Epithelial cell of prostate (primary cell): ENCODE data around the gene FRAT2.
A peak's percentile ranks its signal among the peaks of the same experiment; 100 is the strongest.
"Not testable (repeated sequence)": the region's sequence is repeated elsewhere in the genome, so short reads cannot be mapped to it uniquely, and the experiment has no call there.

Source experiments
- DNase-seq: peaks from one replicate; pipeline ENCODE4 v3.0.0-alpha.2; 2011; ENCODE audit warnings: low read depth, low spot score
- H3K27ac ChIP-seq: fragments of 450-650 bp; 2 replicates; pipeline ENCODE4 v1.5.1; 2017; ENCODE audit warnings: mild to moderate bottlenecking

Gene FRAT2

DNA sequence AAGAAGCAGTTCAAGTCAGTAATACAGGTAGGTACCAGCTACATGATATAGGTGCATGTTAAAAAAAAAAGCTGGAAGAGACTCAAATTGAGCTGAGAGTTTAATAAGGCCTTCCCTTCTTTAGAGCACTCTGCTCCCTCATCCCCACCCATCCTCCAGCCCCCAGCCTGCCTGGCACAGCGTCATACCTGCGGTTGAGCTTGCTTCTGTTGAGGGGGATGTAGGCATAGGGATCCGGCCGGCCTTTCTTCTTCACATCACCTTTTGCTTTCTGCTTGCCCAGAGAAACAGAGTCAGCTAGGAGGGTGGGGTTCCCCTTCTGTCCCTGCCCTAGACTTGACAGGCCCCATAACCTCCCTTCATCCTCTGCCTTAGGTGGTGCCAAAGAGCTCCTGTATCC is 23.8 kb upstream of the FRAT2 start:
- DNase-seq = no peak
- H3K27ac ChIP-seq = no peak overlapping the region

- H3K27ac ChIP-seq = no peak overlapping the region
- DNase-seq = no peak
These were observed 22.4 kb upstream of the FRAT2 start for GRCh38 chr10:97356918-97357317.

- H3K27ac ChIP-seq = no peak overlapping the region
- DNase-seq = no peak
These were observed 21.9 kb upstream of the FRAT2 start for GRCh38 chr10:97356318-97356914.

GRCh38 chr10:97355571-97355975 is 21.0 kb upstream of the FRAT2 start:
- no peak overlapping the region for H3K27ac ChIP-seq
- no peak for DNase-seq

DNA sequence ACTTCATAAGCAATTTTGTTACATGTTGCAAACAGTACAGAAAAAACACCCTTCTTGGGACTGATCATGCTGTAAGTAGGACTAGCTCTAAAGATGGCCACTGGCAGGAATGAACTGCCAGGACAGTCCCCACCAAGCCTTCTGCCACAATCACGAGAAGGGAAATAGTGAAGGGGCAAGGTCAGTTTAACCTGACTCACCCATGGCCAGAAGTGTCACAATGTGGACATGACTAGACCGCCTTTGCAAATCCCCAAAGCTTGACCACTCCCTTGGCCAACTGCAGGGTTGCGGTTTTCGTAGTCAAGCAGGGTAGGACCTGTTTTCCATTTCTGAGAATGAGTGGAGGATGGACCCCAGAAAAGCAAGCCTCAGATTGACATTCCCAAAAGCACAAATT is 19.4 kb upstream of the FRAT2 start:
- DNase-seq = no peak
- no peak overlapping the region for H3K27ac ChIP-seq

DNA sequence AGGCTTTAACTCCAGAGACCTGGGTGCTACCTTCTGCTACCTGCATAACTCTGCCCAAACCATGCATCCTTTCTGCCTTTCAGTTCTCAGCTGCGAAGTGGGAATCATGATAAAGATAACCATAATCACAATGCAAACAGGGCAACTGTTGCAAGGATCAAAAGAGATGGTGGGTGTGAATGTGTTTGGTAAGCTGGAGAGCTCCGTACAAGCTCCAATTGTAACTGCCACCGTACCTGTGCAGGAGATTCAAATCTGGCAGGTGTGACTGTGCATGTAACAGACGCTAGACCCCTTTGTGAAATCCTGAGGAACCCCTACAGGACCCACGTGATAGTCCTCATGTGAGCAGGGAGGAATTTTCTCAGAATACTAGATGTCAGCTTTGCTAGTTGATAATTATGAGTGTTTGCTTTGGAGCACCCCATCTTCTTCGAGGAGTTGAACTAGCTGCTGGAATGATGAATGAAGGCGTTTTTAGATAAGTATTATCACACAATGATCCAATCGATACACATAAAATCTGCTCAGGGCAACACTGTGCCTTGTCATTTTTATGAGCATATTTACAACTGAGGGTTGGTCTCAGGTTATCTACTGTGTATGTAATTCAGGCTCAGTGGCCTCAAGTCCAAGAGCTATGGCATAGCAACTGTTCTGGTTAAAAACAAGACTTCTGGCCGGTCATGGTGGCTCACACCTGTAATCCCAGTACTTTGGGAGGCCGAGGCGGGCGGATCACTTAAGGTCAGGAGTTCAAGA is 15.4 kb upstream of the FRAT2 start:
- H3K27ac ChIP-seq = no peak overlapping the region
- no peak for DNase-seq

GRCh38 chr10:97347317-97347716 is 12.8 kb upstream of the FRAT2 start:
- DNase-seq = no peak

DNA sequence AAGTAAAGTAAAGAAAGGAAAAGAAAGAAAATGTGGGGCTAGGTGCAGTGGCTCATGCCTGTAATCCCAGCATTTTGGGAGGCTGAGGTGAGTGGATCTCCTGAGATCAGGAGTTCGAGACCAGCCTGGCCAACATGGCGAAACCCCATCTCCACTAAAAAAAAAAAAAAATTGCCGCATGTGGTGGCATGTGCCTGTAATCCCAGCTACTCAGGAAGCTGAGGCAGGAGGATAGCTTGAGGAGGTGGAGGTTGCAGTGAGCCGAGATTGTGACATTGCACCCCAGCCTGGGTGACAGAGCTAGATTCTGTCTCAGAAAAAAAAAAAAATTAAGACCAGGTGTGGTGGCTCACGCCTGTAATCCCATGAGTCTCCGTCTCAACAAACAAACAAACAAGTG is 9.1 kb upstream of the FRAT2 start:
- not testable (repeated sequence) for DNase-seq

More at GRCh38 chr10:97347317-97347716, 12.8 kb upstream of the FRAT2 start:
- no peak overlapping the region for H3K27ac ChIP-seq

DNA sequence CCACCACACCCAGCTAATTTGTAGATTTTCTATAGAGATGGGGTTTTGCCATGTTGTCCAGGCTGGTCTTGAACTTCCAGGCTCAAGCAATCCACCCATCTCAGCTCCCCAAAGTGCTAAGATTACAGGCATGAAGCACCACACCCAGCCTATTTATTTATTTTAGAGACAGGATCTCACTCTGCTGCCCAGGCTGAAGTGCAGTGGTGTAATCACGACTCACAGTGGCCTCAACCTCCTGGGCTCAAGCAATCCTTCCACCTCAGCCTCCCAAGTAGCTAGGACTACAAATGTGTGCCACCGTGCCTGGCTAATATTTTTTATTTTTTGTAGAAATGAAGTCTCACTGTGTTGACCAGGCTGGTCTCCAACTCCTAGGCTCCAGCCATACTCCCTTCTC is 6.9 kb upstream of the FRAT2 start:
- H3K27ac ChIP-seq = no peak overlapping the region
- no peak for DNase-seq

More for the DNA sequence above, 9.1 kb upstream of the FRAT2 start:
- H3K27ac ChIP-seq = not testable (repeated sequence)

DNA sequence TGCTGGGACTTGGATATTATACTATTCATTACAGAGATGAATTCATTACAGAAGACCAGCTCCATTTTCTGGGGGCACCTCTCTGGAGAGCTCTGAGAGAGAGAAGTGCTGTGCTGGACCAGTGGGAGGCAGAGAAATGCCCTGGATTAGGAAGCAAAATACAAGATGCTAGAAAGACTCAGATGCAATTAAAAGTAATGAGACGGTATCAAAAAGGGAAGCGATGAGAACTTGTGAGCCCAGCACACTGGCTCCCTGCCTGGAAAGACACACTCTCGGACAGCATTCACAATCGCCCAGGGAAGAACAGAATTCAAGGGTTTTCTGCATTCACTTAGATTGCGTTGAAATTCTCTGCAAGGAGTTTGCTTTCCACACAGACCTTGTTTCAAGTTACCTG is 3.5 kb upstream of the FRAT2 start:
- H3K27ac ChIP-seq = no peak overlapping the region
- no peak for DNase-seq

DNA sequence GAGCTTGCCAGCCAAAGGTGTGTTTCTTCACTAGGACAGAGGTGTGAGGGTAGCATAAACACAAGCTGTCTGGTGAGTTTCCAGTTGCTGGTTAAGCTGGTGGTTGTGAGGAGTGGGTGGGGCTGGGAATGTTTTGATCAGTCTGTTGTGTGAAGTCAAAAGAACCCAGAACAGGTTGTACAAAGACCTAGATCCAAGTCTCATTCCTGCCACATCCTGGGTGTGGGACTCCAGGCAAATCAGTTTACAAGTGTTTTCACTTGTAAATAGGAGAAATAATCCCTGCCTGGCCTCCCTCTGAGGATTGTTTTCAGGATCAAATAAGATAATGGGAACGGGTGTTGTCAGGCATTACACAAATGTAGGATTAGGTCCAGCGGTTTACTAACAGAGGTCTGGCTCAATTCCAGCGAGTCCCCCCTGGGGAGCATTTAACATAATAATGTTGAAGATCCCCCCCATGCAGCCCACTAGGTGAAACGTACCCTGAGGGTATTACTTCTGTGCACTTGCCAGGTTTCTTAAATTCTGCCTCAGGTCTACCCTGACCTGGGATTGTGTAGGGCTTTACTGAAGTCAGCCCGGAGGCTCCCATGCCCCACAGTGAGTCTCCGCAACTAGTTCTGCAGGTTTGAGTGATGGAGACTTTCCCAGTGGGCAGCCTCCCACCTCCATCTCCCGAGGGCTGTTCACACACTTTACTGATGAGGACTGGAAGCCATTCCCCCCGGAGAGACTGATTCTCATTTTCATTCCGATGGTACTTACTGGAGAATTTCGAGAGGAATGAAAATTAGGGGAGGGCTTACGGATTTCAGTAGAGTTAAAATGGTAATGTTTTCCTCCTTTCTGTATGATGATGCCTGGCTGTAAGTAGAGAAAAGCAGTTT is 2.7 kb upstream of the FRAT2 start:
- DNase-seq = peak; percentile 64

GRCh38 chr10:97336446-97336845 is 1.9 kb upstream of the FRAT2 start:
- DNase-seq = no peak
- peak overlapping the region; percentile 21 for H3K27ac ChIP-seq

More for the DNA sequence above, 2.7 kb upstream of the FRAT2 start:
- peak overlapping the region; percentile 21 for H3K27ac ChIP-seq

GRCh38 chr10:97336006-97336405 is 1.5 kb upstream of the FRAT2 start:
- peak overlapping the region; percentile 21 for H3K27ac ChIP-seq
- no peak for DNase-seq

- H3K27ac ChIP-seq = peak overlapping the region; percentile 72
- DNase-seq = no peak
These were observed 675 bp upstream of the FRAT2 start for GRCh38 chr10:97335188-97335619.

GRCh38 chr10:97333601-97334369 is 744 bp downstream of the FRAT2 start:
- DNase-seq = no peak
- H3K27ac ChIP-seq = peak overlapping the region; percentile 72

- peak overlapping the region; percentile 72 for H3K27ac ChIP-seq
- no peak for DNase-seq
These were observed 1.3 kb downstream of the FRAT2 start for GRCh38 chr10:97333351-97333600.

DNA sequence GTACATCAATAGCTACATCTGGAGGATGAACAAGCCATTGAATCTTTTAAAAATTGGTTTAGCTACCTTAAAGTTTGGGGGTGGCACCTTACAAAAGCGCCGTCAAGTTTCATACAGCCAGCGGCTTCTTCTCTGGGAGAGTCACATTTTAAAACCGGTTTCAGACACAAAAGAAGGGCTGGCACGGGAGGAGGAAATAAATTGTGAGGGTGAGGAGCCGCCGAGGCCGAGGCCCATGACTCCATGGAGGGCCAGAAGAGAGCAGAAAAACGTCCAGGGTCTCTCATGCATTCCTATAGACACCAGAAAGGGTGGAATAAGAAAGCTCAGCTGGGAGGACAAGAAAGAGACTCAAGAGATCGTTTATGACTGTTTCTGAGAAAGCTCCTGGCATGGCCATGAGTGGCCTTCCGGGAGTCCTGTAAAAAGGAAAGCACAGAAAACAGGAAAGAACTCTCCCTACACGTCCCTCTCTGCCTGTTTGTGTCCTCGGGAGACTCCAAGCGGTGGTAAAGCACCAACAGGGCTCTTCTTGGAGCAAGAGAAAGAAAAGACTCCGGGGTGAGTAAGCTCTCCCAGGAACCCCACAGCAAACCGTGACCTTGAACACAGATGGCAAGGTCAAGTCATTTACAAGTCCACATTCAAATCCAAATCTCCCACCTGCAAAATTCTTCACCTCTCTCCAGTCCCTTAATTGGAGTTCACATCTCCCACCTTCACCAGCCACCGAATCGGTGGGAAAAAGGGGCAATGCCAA is 1.8 kb downstream of the FRAT2 start:
- DNase-seq = no peak
- H3K27ac ChIP-seq = peak overlapping the region; percentile 72

- H3K27ac ChIP-seq = no peak overlapping the region
- DNase-seq = no peak
These were observed 3.3 kb downstream of the FRAT2 start for GRCh38 chr10:97331153-97331703.

DNA sequence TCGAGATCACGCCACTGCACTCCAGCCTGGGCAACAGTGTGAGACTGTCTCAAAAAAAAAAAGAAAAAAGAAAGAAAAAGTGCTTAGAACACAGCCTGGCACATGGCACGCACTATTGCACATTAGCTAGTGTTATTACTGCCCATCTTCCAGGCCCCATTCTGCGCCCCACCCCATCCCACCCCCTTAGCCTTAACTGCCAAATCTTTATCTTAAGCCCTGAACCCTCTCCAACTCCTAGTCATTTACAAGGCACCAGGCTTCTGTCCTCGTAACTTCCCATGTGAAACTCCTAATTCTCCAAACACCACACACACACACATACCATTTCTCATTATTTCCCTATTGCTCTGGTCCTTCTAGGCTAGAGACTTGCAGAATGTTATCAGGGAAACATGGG is 4.8 kb downstream of the FRAT2 start:
- H3K27ac ChIP-seq = no peak overlapping the region
- no peak for DNase-seq
